HG03575 (cell line): ENCODE data around the gene RAET1E.
"Not testable (repeated sequence)": the region's sequence is repeated elsewhere in the genome, so short reads cannot be mapped to it uniquely, and the experiment has no call there.

Experiments used
- ATAC-seq: cut with Tn5 transposase; IDR thresholded peaks from one replicate; pipeline ENCODE4 v1.9.1; 2021; ENCODE audit not compliant: unreplicated experiment, insufficient number of reproducible peaks, low FRiP score; ENCODE audit errors: extremely low read depth

Gene RAET1E

GRCh38 chr6:149869275-149869892, 28.5 kb downstream of the RAET1E start:
- no peak for ATAC-seq

- ATAC-seq, result no peak
These were observed 29.9 kb downstream of the RAET1E start for GRCh38 chr6:149867876-149868640.

- ATAC-seq, result no peak
These were observed 33.1 kb downstream of the RAET1E start for GRCh38 chr6:149864578-149865535.

- no peak for ATAC-seq
These were observed 34.0 kb downstream of the RAET1E start, which contains the start of gene LRP11 for GRCh38 chr6:149863698-149864577. TSS of gene LRP11 (minus strand) at chr6:149864359. CDS start at chr6:149864020, 339 bp downstream.

- ATAC-seq, result no peak
These were observed 34.8 kb downstream of the RAET1E start for GRCh38 chr6:149862922-149863697.

GRCh38 chr6:149862424-149862738, 35.5 kb downstream of the RAET1E start:
- ATAC-seq, result not testable (repeated sequence)

- no peak for ATAC-seq
These were observed 36.1 kb downstream of the RAET1E start for GRCh38 chr6:149861603-149862423.

- no peak for ATAC-seq
These were observed 36.9 kb downstream of the RAET1E start for GRCh38 chr6:149860834-149861602.

- no peak for ATAC-seq
These were observed 37.4 kb downstream of the RAET1E start for GRCh38 chr6:149860513-149860833.

- no peak for ATAC-seq
These were observed 38.0 kb downstream of the RAET1E start for GRCh38 chr6:149859938-149860337.

- ATAC-seq, result no peak
These were observed 38.5 kb downstream of the RAET1E start for GRCh38 chr6:149859368-149859767.

- no peak for ATAC-seq
These were observed 40.4 kb downstream of the RAET1E start for GRCh38 chr6:149857541-149857940.

GRCh38 chr6:149856256-149856994, 41.5 kb downstream of the RAET1E start:
- ATAC-seq, result no peak

GRCh38 chr6:149855741-149856140, 42.2 kb downstream of the RAET1E start:
- no peak for ATAC-seq

GRCh38 chr6:149855040-149855654, 42.8 kb downstream of the RAET1E start:
- ATAC-seq, result no peak

GRCh38 chr6:149854532-149854931, 43.4 kb downstream of the RAET1E start:
- no peak for ATAC-seq
